Cardiac fibroblast (primary cell): ENCODE results near the gene TAS2R20.
A peak's percentile ranks its signal among the peaks of the same experiment; 100 is the strongest.

Source experiments
- DNase-seq, 2 donors: peaks; one replicate each; pipeline versions ENCODE4 v3.0.0 to v3.0.0-alpha.2; 2010; ENCODE audit warnings: low read depth in 2 of 2
- H3K4me3 ChIP-seq, 2 donors: replicated peaks in 1 of 2; 1 replicate in 1 of 2; 2 replicates in 1 of 2; pipeline ENCODE4 v1.5.1; 2011; ENCODE audit warnings: low read depth in 2 of 2, low read length in 2 of 2, mild to moderate bottlenecking in 2 of 2, moderate library complexity in 1 of 2
- TF ChIP-seq, protein P1 (sequence below): IDR thresholded peaks from one replicate; pipeline ENCODE4 v1.5.1; 2011; ENCODE audit warnings: low read depth, mild to moderate bottlenecking, low read length, inconsistent platforms

TAS2R20 gene

DNA sequence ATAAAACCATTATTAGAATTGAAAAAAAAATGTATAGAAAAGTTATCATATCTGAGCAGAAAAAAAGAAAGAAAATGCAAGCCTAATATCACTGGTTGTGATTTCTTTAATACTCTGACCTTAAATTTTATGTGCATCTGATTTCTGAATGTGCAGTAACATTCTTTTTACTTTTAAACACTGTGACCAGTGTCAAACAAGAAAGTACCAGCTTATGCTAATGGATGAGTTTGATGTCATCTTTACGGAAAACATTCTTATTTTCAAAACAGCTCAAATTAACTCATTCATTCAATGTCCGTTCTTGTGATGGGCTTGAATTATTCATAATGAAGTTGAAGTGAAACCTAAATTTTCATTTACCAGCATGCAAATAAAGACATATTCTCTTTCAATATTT lies 11.3 kb downstream of the TAS2R20 start, which contains the start of gene TAS2R50:
TSS of gene TAS2R50 (minus strand) at position 101 of the 400 bp plus-strand sequence. CDS start at position 49, 52 bp downstream.
- DNase-seq, result no peak
- TF ChIP-seq, protein P1, sequence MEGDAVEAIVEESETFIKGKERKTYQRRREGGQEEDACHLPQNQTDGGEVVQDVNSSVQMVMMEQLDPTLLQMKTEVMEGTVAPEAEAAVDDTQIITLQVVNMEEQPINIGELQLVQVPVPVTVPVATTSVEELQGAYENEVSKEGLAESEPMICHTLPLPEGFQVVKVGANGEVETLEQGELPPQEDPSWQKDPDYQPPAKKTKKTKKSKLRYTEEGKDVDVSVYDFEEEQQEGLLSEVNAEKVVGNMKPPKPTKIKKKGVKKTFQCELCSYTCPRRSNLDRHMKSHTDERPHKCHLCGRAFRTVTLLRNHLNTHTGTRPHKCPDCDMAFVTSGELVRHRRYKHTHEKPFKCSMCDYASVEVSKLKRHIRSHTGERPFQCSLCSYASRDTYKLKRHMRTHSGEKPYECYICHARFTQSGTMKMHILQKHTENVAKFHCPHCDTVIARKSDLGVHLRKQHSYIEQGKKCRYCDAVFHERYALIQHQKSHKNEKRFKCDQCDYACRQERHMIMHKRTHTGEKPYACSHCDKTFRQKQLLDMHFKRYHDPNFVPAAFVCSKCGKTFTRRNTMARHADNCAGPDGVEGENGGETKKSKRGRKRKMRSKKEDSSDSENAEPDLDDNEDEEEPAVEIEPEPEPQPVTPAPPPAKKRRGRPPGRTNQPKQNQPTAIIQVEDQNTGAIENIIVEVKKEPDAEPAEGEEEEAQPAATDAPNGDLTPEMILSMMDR, result no peak
- H3K4me3 ChIP-seq, result no peak within 1 kb of the TSS

GRCh38 chr12:10982244-10982643 lies 15.9 kb downstream of the TAS2R20 start:
- DNase-seq, result no peak
- no peak overlapping the region for H3K4me3 ChIP-seq
- TF ChIP-seq, protein P1, result no peak

DNA sequence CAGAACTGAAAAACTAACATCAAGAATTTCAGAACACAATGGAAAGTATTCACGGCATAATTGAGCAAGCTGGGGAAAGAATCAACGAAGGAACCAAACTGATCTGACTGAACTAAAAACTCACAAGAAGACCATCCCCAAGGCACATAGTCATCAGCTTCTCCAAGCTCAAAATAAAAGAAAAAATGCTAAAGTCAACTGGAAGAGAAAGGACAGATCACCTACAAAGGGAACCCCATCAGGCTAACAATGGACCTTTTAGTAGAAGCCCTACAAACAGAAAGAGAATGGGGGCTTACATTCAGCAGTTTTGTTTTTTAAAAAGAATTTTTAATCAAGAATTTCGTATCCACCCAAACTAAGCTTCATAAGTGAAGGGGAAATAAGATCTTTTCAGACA lies 23.1 kb downstream of the TAS2R20 start:
- no peak overlapping the region for H3K4me3 ChIP-seq
- TF ChIP-seq, protein P1, result no peak
- DNase-seq, result no peak

GRCh38 chr12:10968765-10969456 lies 29.2 kb downstream of the TAS2R20 start:
- DNase-seq, result peak; percentile 74 to 92
- H3K4me3 ChIP-seq, result no peak overlapping the region
- TF ChIP-seq, protein P1, result no peak

DNA sequence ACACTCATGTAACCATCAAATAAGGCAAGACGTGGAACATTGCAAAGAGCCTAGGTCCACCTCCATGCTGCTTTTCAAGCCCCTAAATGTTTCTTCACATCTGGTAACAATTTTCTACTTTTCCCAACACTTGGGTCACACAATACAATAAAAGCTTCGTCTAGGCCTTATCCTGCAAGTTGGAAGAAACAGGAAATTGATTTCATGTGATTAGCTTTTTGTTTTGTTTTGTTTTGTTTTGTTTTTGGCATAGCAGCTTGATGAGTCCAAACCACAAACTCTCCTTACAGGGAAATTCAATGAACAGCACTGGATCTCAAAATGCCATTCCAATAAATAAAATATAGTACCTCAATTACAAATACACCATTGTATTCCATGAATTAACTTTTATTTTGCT lies 30.7 kb downstream of the TAS2R20 start:
- DNase-seq, result peak; percentile 79 to 84
- TF ChIP-seq, protein P1, result no peak

DNA sequence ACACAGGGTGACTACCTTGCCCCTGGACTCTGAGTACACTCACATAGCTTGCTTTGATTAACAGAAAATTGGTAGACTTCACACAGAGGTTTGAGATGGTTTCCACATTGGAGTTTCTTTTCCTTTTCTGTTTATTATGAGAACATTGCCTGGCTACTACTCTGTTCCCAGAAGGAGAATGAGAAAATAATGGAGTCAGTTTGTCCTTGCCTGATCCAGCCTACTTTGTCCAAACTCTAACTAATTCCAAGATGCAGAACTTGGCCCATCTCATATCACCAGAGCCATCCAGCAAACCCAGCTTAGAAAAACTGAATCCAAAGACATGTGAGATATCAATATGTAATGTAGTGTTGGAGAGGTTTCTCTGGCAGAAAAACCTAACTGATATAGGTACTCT lies 31.8 kb downstream of the TAS2R20 start:
- TF ChIP-seq, protein P1, result no peak
- H3K4me3 ChIP-seq, result no peak overlapping the region
- no peak for DNase-seq

More for the DNA sequence above, 30.7 kb downstream of the TAS2R20 start:
- H3K4me3 ChIP-seq, result no peak overlapping the region
